ENCODE data around the gene EHMT2.
"Not testable (repeated sequence)": the region's sequence is repeated elsewhere in the genome, so short reads cannot be mapped to it uniquely, and the experiment has no call there.

Gene EHMT2

GRCh38 chr6:31911826-31912585, 14.5 kb upstream of the EHMT2 start:
- no peak for DNase-seq

- DNase-seq = not testable (repeated sequence)
Measured at GRCh38 chr6:31909298-31909697, 11.8 kb upstream of the EHMT2 start.

GRCh38 chr6:31908791-31909190, 11.3 kb upstream of the EHMT2 start:
- peak; percentile 45 for DNase-seq

- DNase-seq = not testable (repeated sequence)
Measured at GRCh38 chr6:31908255-31908654, 10.8 kb upstream of the EHMT2 start.

GRCh38 chr6:31907158-31907813, 9.8 kb upstream of the EHMT2 start:
- peak; percentile 62 for DNase-seq

- not testable (repeated sequence) for DNase-seq
Measured at GRCh38 chr6:31906727-31907126, 9.2 kb upstream of the EHMT2 start.

- no peak for DNase-seq
Measured at GRCh38 chr6:31906122-31906521, 8.6 kb upstream of the EHMT2 start.

- DNase-seq = no peak
Measured at GRCh38 chr6:31905041-31905440, 7.5 kb upstream of the EHMT2 start.

- no peak for DNase-seq
Measured at GRCh38 chr6:31903957-31904356, 6.5 kb upstream of the EHMT2 start.

GRCh38 chr6:31901953-31902643, 4.6 kb upstream of the EHMT2 start, which contains the start of gene ZBTB12:
Gene ZBTB12, minus strand, starts transcription at chr6:31902086. Its CDS starts 781 bp downstream, at chr6:31901305.
- peak; percentile 98 for DNase-seq

- DNase-seq = peak; percentile 68
Measured at GRCh38 chr6:31901415-31901952, 4.0 kb upstream of the EHMT2 start.

- no peak for DNase-seq
Measured at GRCh38 chr6:31900917-31901414, 3.5 kb upstream of the EHMT2 start.

- no peak for DNase-seq
Measured at GRCh38 chr6:31899882-31900722, 2.6 kb upstream of the EHMT2 start.

GRCh38 chr6:31899215-31899614, 1.7 kb upstream of the EHMT2 start:
- DNase-seq = no peak

- peak; percentile 40 for DNase-seq
Measured at GRCh38 chr6:31898383-31899011, 999 bp upstream of the EHMT2 start.

- no peak for DNase-seq
Measured at GRCh38 chr6:31896856-31897611, 464 bp downstream of the EHMT2 start.

- DNase-seq = no peak
Measured at GRCh38 chr6:31896493-31896855, 1.0 kb downstream of the EHMT2 start.

- DNase-seq = no peak
Measured at GRCh38 chr6:31892821-31893220, 4.7 kb downstream of the EHMT2 start.

- DNase-seq = no peak
Measured at GRCh38 chr6:31889331-31889972, 8.0 kb downstream of the EHMT2 start.

Data from EL (cell line).